ENCODE data around the gene SMPD4.
"Not testable (repeated sequence)": the region's sequence is repeated elsewhere in the genome, so short reads cannot be mapped to it uniquely, and the experiment has no call there.

- TF ChIP-seq, protein P1, sequence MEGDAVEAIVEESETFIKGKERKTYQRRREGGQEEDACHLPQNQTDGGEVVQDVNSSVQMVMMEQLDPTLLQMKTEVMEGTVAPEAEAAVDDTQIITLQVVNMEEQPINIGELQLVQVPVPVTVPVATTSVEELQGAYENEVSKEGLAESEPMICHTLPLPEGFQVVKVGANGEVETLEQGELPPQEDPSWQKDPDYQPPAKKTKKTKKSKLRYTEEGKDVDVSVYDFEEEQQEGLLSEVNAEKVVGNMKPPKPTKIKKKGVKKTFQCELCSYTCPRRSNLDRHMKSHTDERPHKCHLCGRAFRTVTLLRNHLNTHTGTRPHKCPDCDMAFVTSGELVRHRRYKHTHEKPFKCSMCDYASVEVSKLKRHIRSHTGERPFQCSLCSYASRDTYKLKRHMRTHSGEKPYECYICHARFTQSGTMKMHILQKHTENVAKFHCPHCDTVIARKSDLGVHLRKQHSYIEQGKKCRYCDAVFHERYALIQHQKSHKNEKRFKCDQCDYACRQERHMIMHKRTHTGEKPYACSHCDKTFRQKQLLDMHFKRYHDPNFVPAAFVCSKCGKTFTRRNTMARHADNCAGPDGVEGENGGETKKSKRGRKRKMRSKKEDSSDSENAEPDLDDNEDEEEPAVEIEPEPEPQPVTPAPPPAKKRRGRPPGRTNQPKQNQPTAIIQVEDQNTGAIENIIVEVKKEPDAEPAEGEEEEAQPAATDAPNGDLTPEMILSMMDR (conservative IDR thresholded peaks at IDR 0.05; ENCODE audit: low read depth, low read length): not testable (repeated sequence)
- not testable (repeated sequence) for TF ChIP-seq EZH2 (IDR thresholded peaks at IDR 0.05; ENCODE audit: borderline replicate concordance, low read depth, low read length, poor library complexity, severe bottlenecking)
Measured at GRCh38 chr2:130142396-130143265, 38.8 kb downstream of the SMPD4 start.
